B cell (primary cell): Measurements from ENCODE around the gene PTPN6. TPM values are rescaled to one million over a fixed set of nuclear protein-coding genes. Genes with fewer than 3 reads are reported as not detected.
A peak's percentile ranks its signal among the peaks of the same experiment; 100 is the strongest.

Experiments used
- ATAC-seq: fragments of 200-7000 bp; cut with Tn5 transposase; one replicate; pipeline ENCODE4 v1.10.0; 2021; ENCODE audit warnings: low read depth, mild to moderate bottlenecking, moderate number of reproducible peaks, moderate library complexity
- CTCF ChIA-PET: fragments of 350-600 bp; sonication (Branson Sonifier 250); formaldehyde crosslinking; loops from one replicate; lab custom pipeline; 2021; ENCODE audit warnings: antibody characterized with exemption, inconsistent platforms; lab: Charles Lee
- POLR2A ChIA-PET: fragments of 350-600 bp; sonication (Branson Sonifier 250); formaldehyde crosslinking; loops from one replicate; lab custom pipeline; 2021; ENCODE audit warnings: antibody characterized with exemption; lab: Charles Lee
- DNase-seq: peaks from one replicate; pipeline ENCODE4 v3.0.0; 2013
- H2AFZ ChIP-seq: 2 replicates; pipeline ENCODE4 v1.6.1; 2012; ENCODE audit warnings: mild to moderate bottlenecking, low read depth, low read length; ENCODE audit not compliant: insufficient read depth, poor library complexity, severe bottlenecking
- H3K27ac ChIP-seq, 2 donors: 1 replicate in 1 of 2; 2 replicates in 1 of 2; pipeline ENCODE4 v1.5.1; 2012 to 2013; ENCODE audit warnings: low read length in 2 of 2, mild to moderate bottlenecking in 2 of 2, moderate library complexity in 1 of 2
- H3K27me3 ChIP-seq, 4 experiments: fragments of 200-600 bp in 1 of 4; sonication (generic) in 1 of 4; replicated peaks in 1 of 4; 1 replicate in 2 of 4; 2 replicates in 2 of 4; pipeline versions ENCODE4 v1.6.1 to v1.7.0; 2013 to 2016; ENCODE audit warnings: low read length in 3 of 4, mild to moderate bottlenecking in 2 of 4, mixed read lengths in 1 of 4, moderate library complexity in 1 of 4; ENCODE audit not compliant: insufficient read depth in 4 of 4, control insufficient read depth in 3 of 4; ENCODE audit errors: control extremely low read depth in 1 of 4
- H3K36me3 ChIP-seq, 2 experiments: replicated peaks in 1 of 2; 1 replicate in 1 of 2; 2 replicates in 1 of 2; pipeline versions ENCODE4 v1.6.1 to v1.7.1; 2013; ENCODE audit warnings: low read length in 1 of 2; ENCODE audit not compliant: insufficient read depth in 2 of 2, control insufficient read depth in 1 of 2; ENCODE audit errors: control extremely low read depth in 1 of 2, extremely low read depth in 1 of 2
- H3K4me1 ChIP-seq, 2 donors: fragments of 200-600 bp in 1 of 2; sonication (generic) in 1 of 2; 1 replicate in 1 of 2; 2 replicates in 1 of 2; pipeline versions ENCODE4 v1.5.1 to v1.6.1; 2013 to 2017; ENCODE audit warnings: low read length in 2 of 2; ENCODE audit not compliant: control insufficient read depth in 2 of 2, insufficient read depth in 2 of 2
- H3K4me2 ChIP-seq: replicated peaks from 2 replicates; pipeline ENCODE3; 2012; ENCODE audit warnings: mild to moderate bottlenecking, low read depth, low read length; ENCODE audit not compliant: poor library complexity, severe bottlenecking
- H3K4me3 ChIP-seq, 5 experiments: fragments of 200-600 bp in 1 of 5; sonication (generic) in 1 of 5; 1 replicate in 3 of 5; 2 replicates in 2 of 5; pipeline versions ENCODE4 v1.5.1 to v1.7.0; 2011 to 2016; ENCODE audit warnings: low read length in 4 of 5, mild to moderate bottlenecking in 4 of 5, low read depth in 2 of 5, control low read depth in 1 of 5, moderate library complexity in 1 of 5; ENCODE audit not compliant: insufficient read depth in 1 of 5; ENCODE audit errors: control extremely low read depth in 1 of 5, extremely low read depth in 1 of 5
- H3K79me2 ChIP-seq: fragments of 200-600 bp; sonication (generic); one replicate; pipeline ENCODE4 v1.6.0; 2016; ENCODE audit warnings: low read length; ENCODE audit not compliant: control insufficient read depth, insufficient read depth
- H3K9ac ChIP-seq: fragments of 200-600 bp; sonication (generic); 2 replicates; pipeline ENCODE4 v1.6.1; 2017; ENCODE audit warnings: mild to moderate bottlenecking, low read length, moderate library complexity
- H3K9me3 ChIP-seq, 3 donors: one replicate each; pipeline versions ENCODE4 v1.6.1 to v1.7.1; 2013; ENCODE audit warnings: low read length in 2 of 3; ENCODE audit not compliant: control insufficient read depth in 2 of 3, insufficient read depth in 1 of 3; ENCODE audit errors: control extremely low read depth in 1 of 3
- H4K20me1 ChIP-seq: 2 replicates; pipeline ENCODE4 v1.6.0; 2012; ENCODE audit warnings: mild to moderate bottlenecking, low read length; ENCODE audit not compliant: insufficient read depth, control insufficient read depth, poor library complexity, severe bottlenecking
- H3K27ac Mint-ChIP-seq: one replicate; pipeline ENCODE4 v1.8.0; 2021; ENCODE audit warnings: mixed read lengths
- H3K27me3 Mint-ChIP-seq: one replicate; pipeline ENCODE4 v1.8.0; 2021; ENCODE audit warnings: mixed read lengths
- H3K4me1 Mint-ChIP-seq: one replicate; pipeline ENCODE4 v1.8.0; 2021; ENCODE audit warnings: mixed read lengths
- H3K4me3 Mint-ChIP-seq: one replicate; pipeline ENCODE4 v1.8.0; 2021; ENCODE audit warnings: mixed read lengths
- H3K9me3 Mint-ChIP-seq: one replicate; pipeline ENCODE4 v1.8.0; 2022; ENCODE audit warnings: mixed read lengths; ENCODE audit not compliant: insufficient read depth
- EZH2 ChIP-seq: IDR thresholded peaks from 2 replicates; pipeline ENCODE4 v1.6.1; 2012; ENCODE audit warnings: borderline replicate concordance, low read depth, mild to moderate bottlenecking, moderate library complexity, low read length; ENCODE audit not compliant: insufficient read depth, poor library complexity, severe bottlenecking
- WGBS: methylation state at CpG from one replicate; pipeline ENCODE4 v1.1.5; 2013; ENCODE audit warnings: missing lambda C conversion rate; ENCODE audit not compliant: insufficient coverage; 5-methylcytosine and 5-hydroxymethylcytosine counted together
- intact Hi-C: fragments of 100-400 bp; cut with micrococcal nuclease; formaldehyde crosslinking; loops from one replicate; pipeline ENCODE4 v1.10.0; 2022
- polyA plus RNA-seq: library from polyadenylated mRNA; depleted of rRNA; stranded (reverse); fragments of >200 nt; gene quantifications from 2 replicates; pipeline ENCODE4 v1.2.3, GENCODE V29; 2012
- total RNA-seq, 2 donors: library from RNA; stranded (reverse); fragments of 120-200 nt in 1 of 2; gene quantifications; 1 replicate in 1 of 2; 2 replicates in 1 of 2; pipeline versions ENCODE4 v1.2.3 to v1.2.4, GENCODE V29; 2013 to 2022
- TF ChIP-seq, protein P1 (sequence below): fragments of 200-600 bp; IDR thresholded peaks from one replicate; pipeline ENCODE4 v1.8.0; 2022; ENCODE audit warnings: antibody characterized with exemption, mild to moderate bottlenecking

PTPN6 gene
- total and polyA plus RNA-seq, 2 donors (not counting 1 experiment from before 2014, with no cell fraction given) = 312 to 874 TPM

DNA sequence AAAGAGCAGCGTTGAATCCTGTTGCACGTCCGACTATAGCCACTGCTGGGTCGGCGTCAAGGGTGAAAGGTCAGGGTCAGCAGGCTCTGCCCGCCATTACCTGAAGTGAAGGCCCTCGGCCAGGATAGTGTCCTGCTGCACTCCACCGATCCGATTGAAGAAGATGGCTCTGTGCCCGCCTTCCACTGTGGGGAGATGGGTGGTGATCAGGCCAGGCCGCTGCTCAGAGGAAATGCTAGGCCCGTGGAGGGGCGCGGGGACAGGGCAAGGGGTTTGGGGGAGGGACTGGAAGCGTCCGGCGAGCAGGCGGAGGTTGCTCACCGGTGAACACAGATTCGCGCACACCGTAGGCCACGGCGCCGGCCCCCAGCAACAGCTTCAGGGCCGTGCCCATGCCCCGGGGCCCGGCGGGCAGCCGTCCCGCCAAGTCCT is 19.0 kb downstream of the PTPN6 start:
- H4K20me1 ChIP-seq = peaks cover 26% of the 10 kb centered on the region
- H2AFZ ChIP-seq = peak overlapping the region; percentile 93
- DNase-seq (no peak), ATAC-seq (no peak)
- intact Hi-C loops = loop anchor here (1.0 to 2.0 kb wide), 10 partner anchors 26 to 219 kb away; partner anchors contain the start of genes C12orf57, C1RL, LPCAT3 and LRRC23
- under 1% methylated on average over 31 of the region's 31 CpGs for WGBS
- Mint-ChIP-seq H3K27me3 (no peaks in the 10 kb centered on the region), H3K4me3 (peak overlapping the region; percentile 100), H3K4me1 (peaks cover 38% of the 10 kb centered on the region), H3K9me3 (no peaks in the 10 kb centered on the region), H3K27ac (peak overlapping the region; percentile 100)
- TF ChIP-seq, protein P1, sequence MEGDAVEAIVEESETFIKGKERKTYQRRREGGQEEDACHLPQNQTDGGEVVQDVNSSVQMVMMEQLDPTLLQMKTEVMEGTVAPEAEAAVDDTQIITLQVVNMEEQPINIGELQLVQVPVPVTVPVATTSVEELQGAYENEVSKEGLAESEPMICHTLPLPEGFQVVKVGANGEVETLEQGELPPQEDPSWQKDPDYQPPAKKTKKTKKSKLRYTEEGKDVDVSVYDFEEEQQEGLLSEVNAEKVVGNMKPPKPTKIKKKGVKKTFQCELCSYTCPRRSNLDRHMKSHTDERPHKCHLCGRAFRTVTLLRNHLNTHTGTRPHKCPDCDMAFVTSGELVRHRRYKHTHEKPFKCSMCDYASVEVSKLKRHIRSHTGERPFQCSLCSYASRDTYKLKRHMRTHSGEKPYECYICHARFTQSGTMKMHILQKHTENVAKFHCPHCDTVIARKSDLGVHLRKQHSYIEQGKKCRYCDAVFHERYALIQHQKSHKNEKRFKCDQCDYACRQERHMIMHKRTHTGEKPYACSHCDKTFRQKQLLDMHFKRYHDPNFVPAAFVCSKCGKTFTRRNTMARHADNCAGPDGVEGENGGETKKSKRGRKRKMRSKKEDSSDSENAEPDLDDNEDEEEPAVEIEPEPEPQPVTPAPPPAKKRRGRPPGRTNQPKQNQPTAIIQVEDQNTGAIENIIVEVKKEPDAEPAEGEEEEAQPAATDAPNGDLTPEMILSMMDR = no peak
- no peak for TF ChIP-seq EZH2
- peak overlapping the region; percentile 96 for H3K9ac ChIP-seq
- H3K27me3 ChIP-seq = no peaks in the 10 kb centered on the region
- H3K4me2 ChIP-seq = peak overlapping the region; percentile 94
- H3K9me3 ChIP-seq = no peaks in the 10 kb centered on the region
- H3K79me2 ChIP-seq = peaks cover 73% of the 10 kb centered on the region
- peak overlapping the region; percentile 93 to 94 for H3K27ac ChIP-seq
- H3K36me3 ChIP-seq = peaks cover 0 to 56% of the 10 kb centered on the region in 2 experiments
- ChIA-PET POLR2A (interaction anchor here (0.9 to 3.0 kb wide), 5 partner anchors 10 to 32 kb away, joined by 3 to 23 read pairs (median 5); partner anchors contain the start of genes C12orf57 and RNU7-1), CTCF (interaction anchor here (0.5 to 3.0 kb wide), 4 partner anchors 22 to 281 kb away, joined by 4 to 19 read pairs (median 13); partner anchors contain the start of genes C12orf57, RNU7-1 and ZNF384)
- H3K4me1 ChIP-seq = peaks cover 20 to 30% of the 10 kb centered on the region in 2 donors
- peak overlapping the region; percentile 83 to 99 (median 98) for H3K4me3 ChIP-seq

DNA sequence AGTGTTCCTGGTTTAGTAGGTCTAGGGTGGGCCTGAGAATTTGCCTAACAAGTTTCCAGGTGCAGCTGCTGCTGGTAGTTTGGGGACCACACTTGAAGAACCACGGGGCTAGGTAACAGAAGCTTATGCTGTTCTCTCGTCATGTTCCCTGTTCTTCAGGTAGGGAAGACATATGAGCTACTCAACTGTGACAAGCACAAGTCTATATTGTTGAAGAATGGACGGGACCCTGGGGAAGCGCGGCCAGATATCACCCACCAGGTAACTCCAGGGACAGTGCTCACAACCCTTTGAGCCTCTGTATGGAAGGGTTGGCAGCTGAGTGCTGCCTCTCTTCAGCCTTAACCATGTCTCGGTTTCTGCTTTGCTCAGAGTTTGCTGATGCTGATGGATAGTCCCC is 23.0 kb downstream of the PTPN6 start:
- ATAC-seq = no peak
- intact Hi-C loops = no loop called here

More for the DNA sequence above, 23.0 kb downstream of the PTPN6 start:
- Histone ChIP-seq H3K9ac (no peak overlapping the region), H3K4me2 (no peak overlapping the region), H4K20me1 (peaks cover 20% of the 10 kb centered on the region), H2AFZ (no peak overlapping the region), H3K79me2 (peaks cover 53% of the 10 kb centered on the region), H3K36me3 (peaks cover 1 to 48% of the 10 kb centered on the region in 2 experiments), H3K27me3 (no peaks in the 10 kb centered on the region), H3K4me3 (no peak overlapping the region), H3K27ac (no peak overlapping the region), H3K9me3 (no peaks in the 10 kb centered on the region), H3K4me1 (peaks cover 14 to 19% of the 10 kb centered on the region in 2 donors)
- no peaks in the 10 kb centered on the region for H3K9me3 Mint-ChIP-seq
- TF ChIP-seq, protein P1 = no peak
- no peak for TF ChIP-seq EZH2
- ChIA-PET CTCF (interaction anchor here (0.8 to 2.3 kb wide), 5 partner anchors 30 to 145 kb away, joined by 3 to 9 read pairs (median 3); partner anchors contain the start of genes C12orf57 and RNU7-1), POLR2A (no interaction called here)
- no peak overlapping the region for H3K4me3 Mint-ChIP-seq
- 80% methylated on average over 6 of the region's 6 CpGs for WGBS
- H3K4me1 Mint-ChIP-seq = peaks cover 27% of the 10 kb centered on the region
- H3K27me3 Mint-ChIP-seq = no peaks in the 10 kb centered on the region
- DNase-seq = no peak
- no peak overlapping the region for H3K27ac Mint-ChIP-seq
